ENCODE results near the gene RSBN1.

GRCh38 chr1:113786069-113786468 lies 26.2 kb downstream of the RSBN1 start:
- no peak for TF ChIP-seq POLR2A (IDR thresholded peaks at IDR 0.05)
- no peak for TF ChIP-seq CTCF (IDR thresholded peaks at IDR 0.05)
